Neutrophil (primary cell): Measurements from ENCODE around the gene KIF26B.

Experiments
- H3K27ac ChIP-seq: fragments of 200-600 bp; sonication (generic); 2 replicates; pipeline ENCODE4 v1.5.1; 2016; ENCODE audit warnings: mild to moderate bottlenecking, moderate library complexity
- H3K27me3 ChIP-seq: fragments of 200-600 bp; sonication (generic); 2 replicates; pipeline ENCODE4 v1.6.0; 2016; ENCODE audit warnings: mild to moderate bottlenecking
- H3K36me3 ChIP-seq: fragments of 200-600 bp; sonication (generic); 2 replicates; pipeline ENCODE4 v1.5.1; 2017
- H3K4me1 ChIP-seq, 2 experiments: fragments of 200-600 bp in 1 of 2; sonication (generic) in 1 of 2; 1 replicate in 1 of 2; 2 replicates in 1 of 2; pipeline versions ENCODE4 v1.5.1 to v1.6.1; 2013 to 2016; ENCODE audit warnings: low read depth in 1 of 2, low read length in 1 of 2, mild to moderate bottlenecking in 1 of 2, moderate library complexity in 1 of 2; ENCODE audit not compliant: control insufficient read depth in 1 of 2, insufficient read depth in 1 of 2
- H3K4me3 ChIP-seq, 2 experiments: fragments of 200-600 bp in 1 of 2; sonication (generic) in 1 of 2; 1 replicate in 1 of 2; 2 replicates in 1 of 2; pipeline ENCODE4 v1.5.1; 2013 to 2016; ENCODE audit warnings: low read depth in 1 of 2, low read length in 1 of 2, mild to moderate bottlenecking in 1 of 2, moderate library complexity in 1 of 2
- H3K9me3 ChIP-seq: fragments of 200-600 bp; sonication (generic); 2 replicates; pipeline ENCODE4 v1.5.1; 2016
- CTCF ChIP-seq: fragments of 200-600 bp; sonication (generic); IDR thresholded peaks from 2 replicates; pipeline ENCODE4 v1.5.1; 2016; ENCODE audit warnings: antibody characterized with exemption

Gene KIF26B

GRCh38 chr1:245161866-245162265 lies 7.1 kb downstream of the KIF26B start:
- Histone ChIP-seq H3K4me1 (peaks cover 3 to 11% of the 10 kb centered on the region in 2 experiments), H3K36me3 (no peaks in the 10 kb centered on the region), H3K27ac (no peak overlapping the region), H3K27me3 (peaks cover 68% of the 10 kb centered on the region), H3K4me3 (no peak overlapping the region), H3K9me3 (no peaks in the 10 kb centered on the region)
- no peak for TF ChIP-seq CTCF

- no peak overlapping the region for H3K27ac ChIP-seq
- H3K9me3 ChIP-seq: no peaks in the 10 kb centered on the region
- no peak overlapping the region for H3K4me3 ChIP-seq
- TF ChIP-seq CTCF: no peak
- peaks cover 13 to 31% of the 10 kb centered on the region in 2 experiments for H3K4me1 ChIP-seq
- H3K27me3 ChIP-seq: peaks cover 38% of the 10 kb centered on the region
- no peaks in the 10 kb centered on the region for H3K36me3 ChIP-seq
Observed at GRCh38 chr1:245166471-245166885, 11.7 kb downstream of the KIF26B start.

DNA sequence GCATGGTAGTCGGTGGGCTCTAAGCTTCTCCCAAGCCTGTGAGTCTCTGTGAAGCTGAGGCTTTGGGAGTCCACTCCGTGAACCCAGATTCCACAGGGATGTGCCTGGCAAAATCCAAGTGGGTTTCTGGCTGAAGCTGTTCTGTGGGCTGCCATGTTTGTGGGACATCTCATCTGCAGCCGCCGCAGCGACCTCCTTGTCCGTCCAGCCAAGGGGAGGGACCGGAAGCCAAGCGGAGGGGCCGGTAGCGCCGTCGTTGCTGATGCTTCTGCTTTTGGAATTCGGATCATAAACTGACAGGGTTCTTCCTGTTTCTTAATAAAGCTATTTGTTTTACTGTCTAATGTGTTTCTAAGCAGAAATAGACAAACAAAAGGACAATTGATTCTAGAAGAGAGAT lies 13.3 kb downstream of the KIF26B start:
- peak overlapping the region in 1 of 2 experiments; percentile 3 for H3K4me3 ChIP-seq
- no peak for TF ChIP-seq CTCF
- peaks cover 36% of the 10 kb centered on the region for H3K27me3 ChIP-seq
- H3K27ac ChIP-seq: no peak overlapping the region
- H3K36me3 ChIP-seq: no peaks in the 10 kb centered on the region
- H3K4me1 ChIP-seq: peaks cover 13 to 31% of the 10 kb centered on the region in 2 experiments
- H3K9me3 ChIP-seq: no peaks in the 10 kb centered on the region

DNA sequence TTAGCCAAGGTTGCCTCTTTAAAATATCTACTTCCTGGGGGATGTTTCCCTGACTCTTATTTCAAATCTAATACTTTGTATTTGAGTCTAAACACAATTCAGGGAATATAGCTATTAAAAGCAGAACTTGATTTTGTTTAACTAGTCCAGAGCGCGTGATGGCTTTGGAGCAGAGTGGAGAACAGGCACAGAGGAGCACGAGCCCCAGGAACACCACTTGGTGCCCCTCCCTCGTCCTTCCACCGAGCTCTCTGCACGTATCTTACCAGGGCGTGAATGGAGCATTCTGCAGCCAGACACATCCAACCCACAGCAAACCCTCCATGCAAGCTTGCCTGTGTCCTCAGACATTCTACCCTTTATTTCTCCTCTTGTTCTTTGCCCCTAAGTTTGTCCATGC lies 14.1 kb downstream of the KIF26B start:
- H3K4me1 ChIP-seq: peaks cover 13 to 31% of the 10 kb centered on the region in 2 experiments
- no peaks in the 10 kb centered on the region for H3K36me3 ChIP-seq
- peaks cover 33% of the 10 kb centered on the region for H3K27me3 ChIP-seq
- H3K9me3 ChIP-seq: no peaks in the 10 kb centered on the region
- TF ChIP-seq CTCF: no peak
- no peak overlapping the region for H3K4me3 ChIP-seq
- no peak overlapping the region for H3K27ac ChIP-seq

- H3K9me3 ChIP-seq: no peaks in the 10 kb centered on the region
- no peak overlapping the region for H3K4me3 ChIP-seq
- no peak for TF ChIP-seq CTCF
- H3K36me3 ChIP-seq: no peaks in the 10 kb centered on the region
- H3K27me3 ChIP-seq: peaks cover 29% of the 10 kb centered on the region
- no peak overlapping the region for H3K27ac ChIP-seq
- peaks cover 13 to 31% of the 10 kb centered on the region in 2 experiments for H3K4me1 ChIP-seq
Observed at GRCh38 chr1:245169376-245169775, 14.6 kb downstream of the KIF26B start.

DNA sequence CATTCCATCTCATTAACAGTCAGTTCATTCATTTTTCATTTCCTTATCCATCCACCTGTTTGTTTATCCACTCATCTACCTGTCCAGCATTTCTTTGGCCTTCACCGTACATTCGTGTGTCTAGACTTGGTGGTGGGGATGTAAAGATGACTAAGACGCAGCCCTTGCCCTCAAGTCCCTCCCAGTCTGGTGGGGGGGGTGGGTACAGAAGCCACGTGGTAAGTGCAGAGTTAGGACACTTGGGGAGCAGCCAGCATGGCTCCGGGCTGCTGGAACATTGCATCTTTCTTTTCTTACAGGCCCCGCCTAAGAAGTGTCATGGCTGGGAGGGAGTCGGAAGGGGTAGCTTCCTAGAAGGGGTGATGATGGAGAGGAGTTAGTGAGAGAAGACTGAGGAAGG lies 17.2 kb downstream of the KIF26B start:
- Histone ChIP-seq H3K4me3 (no peak overlapping the region), H3K9me3 (no peaks in the 10 kb centered on the region)
- no peak for TF ChIP-seq CTCF

More for the DNA sequence above, 17.2 kb downstream of the KIF26B start:
- H3K27ac ChIP-seq: no peak overlapping the region
- peaks cover 7% of the 10 kb centered on the region for H3K27me3 ChIP-seq
- no peaks in the 10 kb centered on the region for H3K36me3 ChIP-seq
- peaks cover 13 to 22% of the 10 kb centered on the region in 2 experiments for H3K4me1 ChIP-seq
